ENCODE data around the gene KRTAP9-7. TPM values are rescaled to one million over a fixed set of nuclear protein-coding genes. Genes with fewer than 3 reads are reported as not detected.
"Not testable (repeated sequence)": the region's sequence is repeated elsewhere in the genome, so short reads cannot be mapped to it uniquely, and the experiment has no call there.

The KRTAP9-7 gene
- total RNA-seq, 1 experiment from 2014 or later, result not detected

GRCh38 chr17:41267711-41268110 lies 7.8 kb upstream of the KRTAP9-7 start:
- Histone ChIP-seq H4K91ac (ENCODE audit: insufficient read length, low read depth, low read length) (no peak overlapping the region), H3K14ac (ENCODE audit: insufficient read depth, low read length) (no peak overlapping the region), H2BK20ac (ENCODE audit: low read depth, low read length, poor library complexity, severe bottlenecking) (no peak overlapping the region), H4K20me1 (ENCODE audit: control insufficient read depth, insufficient read depth, insufficient read length) (no peaks in the 10 kb centered on the region), H4K8ac (replicated peaks; ENCODE audit: insufficient read length, low read depth, low read length) (no peak overlapping the region), H3K4me1 (ENCODE audit: insufficient read depth, low read length) (no peaks in the 10 kb centered on the region), H3K79me2 (ENCODE audit: insufficient read depth, low read length) (no peaks in the 10 kb centered on the region), H3K27ac (ENCODE audit: insufficient read length, low read depth, low read length) (no peak overlapping the region), H3K27me3 (ENCODE audit: insufficient read depth, low read length) (no peaks in the 10 kb centered on the region), H3K18ac (ENCODE audit: insufficient read length, low read depth, low read length) (no peak overlapping the region), H3K9ac (ENCODE audit: extremely low read depth, insufficient read length, low read length) (no peak overlapping the region), H3K56ac (ENCODE audit: insufficient read length, low read depth, low read length) (no peak overlapping the region), H3K4me2 (ENCODE audit: insufficient read depth, insufficient read length, low read length) (no peak overlapping the region), H3K9me3 (ENCODE audit: control insufficient read depth, low read depth, low read length) (no peaks in the 10 kb centered on the region), H3K23me2 (ENCODE audit: insufficient read length, low read depth, low read length, poor library complexity, severe bottlenecking) (no peaks in the 10 kb centered on the region), H2AFZ (ENCODE audit: low read length) (no peak overlapping the region), H3K4ac (ENCODE audit: low read depth, low read length) (no peak overlapping the region), H4K5ac (ENCODE audit: insufficient read length, low read depth, low read length) (no peak overlapping the region), H2AK5ac (ENCODE audit: insufficient read length, low read length) (no peak overlapping the region), H2BK5ac (ENCODE audit: insufficient read length, low read length) (no peak overlapping the region), H2BK15ac (ENCODE audit: low read depth, low read length) (no peak overlapping the region), H2BK12ac (ENCODE audit: insufficient read length, low read depth, low read length) (no peak overlapping the region), H3K23ac (ENCODE audit: insufficient read length, low read depth, low read length) (no peak overlapping the region), H3T11ph (ENCODE audit: low read length) (no peak overlapping the region), H2BK120ac (ENCODE audit: low read depth, low read length, poor library complexity, severe bottlenecking) (no peak overlapping the region), H3K79me1 (ENCODE audit: insufficient read depth, low read depth, low read length, poor library complexity, severe bottlenecking) (no peaks in the 10 kb centered on the region)
- no peaks in the 10 kb centered on the region for H3K9me3 Mint-ChIP-seq
- DNase-seq, result no peak
- TF ChIP-seq, protein P1, sequence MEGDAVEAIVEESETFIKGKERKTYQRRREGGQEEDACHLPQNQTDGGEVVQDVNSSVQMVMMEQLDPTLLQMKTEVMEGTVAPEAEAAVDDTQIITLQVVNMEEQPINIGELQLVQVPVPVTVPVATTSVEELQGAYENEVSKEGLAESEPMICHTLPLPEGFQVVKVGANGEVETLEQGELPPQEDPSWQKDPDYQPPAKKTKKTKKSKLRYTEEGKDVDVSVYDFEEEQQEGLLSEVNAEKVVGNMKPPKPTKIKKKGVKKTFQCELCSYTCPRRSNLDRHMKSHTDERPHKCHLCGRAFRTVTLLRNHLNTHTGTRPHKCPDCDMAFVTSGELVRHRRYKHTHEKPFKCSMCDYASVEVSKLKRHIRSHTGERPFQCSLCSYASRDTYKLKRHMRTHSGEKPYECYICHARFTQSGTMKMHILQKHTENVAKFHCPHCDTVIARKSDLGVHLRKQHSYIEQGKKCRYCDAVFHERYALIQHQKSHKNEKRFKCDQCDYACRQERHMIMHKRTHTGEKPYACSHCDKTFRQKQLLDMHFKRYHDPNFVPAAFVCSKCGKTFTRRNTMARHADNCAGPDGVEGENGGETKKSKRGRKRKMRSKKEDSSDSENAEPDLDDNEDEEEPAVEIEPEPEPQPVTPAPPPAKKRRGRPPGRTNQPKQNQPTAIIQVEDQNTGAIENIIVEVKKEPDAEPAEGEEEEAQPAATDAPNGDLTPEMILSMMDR (conservative IDR thresholded peaks at IDR 0.05), result no peak
- no peaks in the 10 kb centered on the region for H3K36me3 Mint-ChIP-seq (ENCODE audit: insufficient read depth in 1 of 3, low read depth in 3 of 3)
- H3K27me3 Mint-ChIP-seq (ENCODE audit: low read depth), result peaks cover 5% of the 10 kb centered on the region
- H3K27ac Mint-ChIP-seq, result no peak overlapping the region
- WGBS (ENCODE audit: extremely low coverage, insufficient read length, low lambda C conversion rate), result no CpG with 5 or more reads among the region's 3 CpGs
- H3K4me3 Mint-ChIP-seq, result no peak overlapping the region
- no peaks in the 10 kb centered on the region; a peak in 1 of 4 replicates for H3K4me1 Mint-ChIP-seq

DNA sequence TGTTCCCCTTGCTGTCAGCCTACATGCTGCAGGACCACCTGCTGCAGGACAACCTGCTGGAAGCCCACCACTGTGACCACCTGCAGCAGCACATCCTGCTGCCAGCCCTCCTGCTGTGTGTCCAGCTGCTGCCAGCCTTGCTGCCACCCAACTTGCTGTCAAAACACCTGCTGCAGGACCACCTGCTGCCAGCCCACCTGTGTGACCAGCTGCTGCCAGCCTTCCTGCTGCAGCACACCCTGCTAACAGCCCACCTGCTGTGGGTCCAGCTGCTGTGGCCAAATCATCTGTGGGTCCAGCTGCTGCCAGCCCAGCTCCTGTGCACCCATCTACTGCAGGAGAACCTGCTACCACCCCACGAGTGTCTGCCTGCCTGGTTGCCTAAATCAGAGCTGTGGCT lies 4.2 kb upstream of the KRTAP9-7 start:
- not testable (repeated sequence) for H3K56ac ChIP-seq (ENCODE audit: insufficient read length, low read depth, low read length); H3K4ac ChIP-seq (ENCODE audit: low read depth, low read length); H4K8ac ChIP-seq (replicated peaks; ENCODE audit: insufficient read length, low read depth, low read length); H3K27me3 ChIP-seq (ENCODE audit: insufficient read depth, low read length); H3T11ph ChIP-seq (ENCODE audit: low read length); H3K9ac ChIP-seq (ENCODE audit: extremely low read depth, insufficient read length, low read length); H3K4me2 ChIP-seq (ENCODE audit: insufficient read depth, insufficient read length, low read length); H3K27me3 Mint-ChIP-seq (ENCODE audit: low read depth); H3K9me3 Mint-ChIP-seq; H3K79me2 ChIP-seq (ENCODE audit: insufficient read depth, low read length); H2AK5ac ChIP-seq (ENCODE audit: insufficient read length, low read length); H3K23ac ChIP-seq (ENCODE audit: insufficient read length, low read depth, low read length); H2BK5ac ChIP-seq (ENCODE audit: insufficient read length, low read length); H3K23me2 ChIP-seq (ENCODE audit: insufficient read length, low read depth, low read length, poor library complexity, severe bottlenecking); DNase-seq; H3K4me1 ChIP-seq (ENCODE audit: insufficient read depth, low read length); H3K79me1 ChIP-seq (ENCODE audit: insufficient read depth, low read depth, low read length, poor library complexity, severe bottlenecking); H4K91ac ChIP-seq (ENCODE audit: insufficient read length, low read depth, low read length); H2AFZ ChIP-seq (ENCODE audit: low read length); H2BK15ac ChIP-seq (ENCODE audit: low read depth, low read length); H3K36me3 Mint-ChIP-seq (ENCODE audit: insufficient read depth in 1 of 3, low read depth in 3 of 3); H4K20me1 ChIP-seq (ENCODE audit: control insufficient read depth, insufficient read depth, insufficient read length); H3K4me3 Mint-ChIP-seq; H4K5ac ChIP-seq (ENCODE audit: insufficient read length, low read depth, low read length); H3K9me3 ChIP-seq (ENCODE audit: control insufficient read depth, low read depth, low read length); H2BK20ac ChIP-seq (ENCODE audit: low read depth, low read length, poor library complexity, severe bottlenecking); H3K14ac ChIP-seq (ENCODE audit: insufficient read depth, low read length); H3K4me1 Mint-ChIP-seq; H2BK120ac ChIP-seq (ENCODE audit: low read depth, low read length, poor library complexity, severe bottlenecking); H3K27ac Mint-ChIP-seq; H3K18ac ChIP-seq (ENCODE audit: insufficient read length, low read depth, low read length); H2BK12ac ChIP-seq (ENCODE audit: insufficient read length, low read depth, low read length); H3K27ac ChIP-seq (ENCODE audit: insufficient read length, low read depth, low read length)
- WGBS (ENCODE audit: extremely low coverage, insufficient read length, low lambda C conversion rate), result no CpG with 5 or more reads among the region's 1 CpG

Data from H9 (cell line).